ENCODE measurements around the gene ENOX1.

The ENOX1 gene

DNA sequence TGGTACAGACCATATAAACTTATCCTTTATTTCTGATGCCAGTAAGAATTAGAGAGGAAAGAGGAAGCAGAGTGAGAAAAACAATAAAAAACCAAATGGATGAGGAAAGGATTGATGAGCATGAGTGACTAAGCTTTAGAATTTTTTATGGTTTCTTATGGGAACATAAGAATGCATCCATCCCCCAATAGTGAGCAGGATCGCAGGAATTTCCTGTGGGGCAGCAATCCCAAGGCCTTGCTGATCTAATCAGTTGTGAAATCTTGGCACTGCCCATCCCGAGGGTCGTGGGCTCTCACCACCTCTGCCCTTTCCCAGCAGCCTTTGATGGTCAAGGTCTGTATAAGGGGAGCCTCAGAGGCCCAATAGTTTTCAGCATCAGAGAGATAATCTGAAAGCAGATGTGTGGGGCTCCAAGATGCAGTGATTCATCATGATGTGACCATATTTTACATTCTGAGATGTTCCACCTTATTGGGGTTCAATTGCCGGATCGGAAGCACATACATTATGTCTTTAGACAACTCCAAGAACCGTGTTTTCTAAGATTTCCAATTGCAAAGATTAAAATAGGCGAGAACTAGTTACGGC lies 541.3 kb downstream of the ENOX1 start:
- TF ChIP-seq, protein P1, sequence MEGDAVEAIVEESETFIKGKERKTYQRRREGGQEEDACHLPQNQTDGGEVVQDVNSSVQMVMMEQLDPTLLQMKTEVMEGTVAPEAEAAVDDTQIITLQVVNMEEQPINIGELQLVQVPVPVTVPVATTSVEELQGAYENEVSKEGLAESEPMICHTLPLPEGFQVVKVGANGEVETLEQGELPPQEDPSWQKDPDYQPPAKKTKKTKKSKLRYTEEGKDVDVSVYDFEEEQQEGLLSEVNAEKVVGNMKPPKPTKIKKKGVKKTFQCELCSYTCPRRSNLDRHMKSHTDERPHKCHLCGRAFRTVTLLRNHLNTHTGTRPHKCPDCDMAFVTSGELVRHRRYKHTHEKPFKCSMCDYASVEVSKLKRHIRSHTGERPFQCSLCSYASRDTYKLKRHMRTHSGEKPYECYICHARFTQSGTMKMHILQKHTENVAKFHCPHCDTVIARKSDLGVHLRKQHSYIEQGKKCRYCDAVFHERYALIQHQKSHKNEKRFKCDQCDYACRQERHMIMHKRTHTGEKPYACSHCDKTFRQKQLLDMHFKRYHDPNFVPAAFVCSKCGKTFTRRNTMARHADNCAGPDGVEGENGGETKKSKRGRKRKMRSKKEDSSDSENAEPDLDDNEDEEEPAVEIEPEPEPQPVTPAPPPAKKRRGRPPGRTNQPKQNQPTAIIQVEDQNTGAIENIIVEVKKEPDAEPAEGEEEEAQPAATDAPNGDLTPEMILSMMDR (IDR thresholded peaks at IDR 0.05) = no peak

DNA sequence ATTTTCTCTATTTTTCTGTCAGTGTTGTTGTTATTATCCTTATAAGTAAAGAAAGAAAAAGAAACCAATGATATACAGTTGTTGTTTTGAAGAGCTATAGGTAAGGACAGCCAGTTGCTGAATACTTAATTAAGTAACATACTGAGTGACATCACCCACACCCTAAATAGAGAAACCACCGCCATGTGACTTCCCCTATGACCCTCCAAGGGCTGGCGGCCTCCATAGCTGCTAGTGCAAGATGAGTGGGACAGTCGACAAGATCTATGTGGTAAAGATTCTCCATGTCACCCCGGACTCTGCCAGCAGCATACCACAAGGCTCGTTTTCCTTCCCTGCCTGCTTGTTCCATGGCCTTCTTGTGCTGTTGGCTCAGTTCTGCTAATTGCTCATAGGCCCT lies 542.3 kb downstream of the ENOX1 start:
- TF ChIP-seq, protein P1 (IDR thresholded peaks at IDR 0.05) = no peak

DNA sequence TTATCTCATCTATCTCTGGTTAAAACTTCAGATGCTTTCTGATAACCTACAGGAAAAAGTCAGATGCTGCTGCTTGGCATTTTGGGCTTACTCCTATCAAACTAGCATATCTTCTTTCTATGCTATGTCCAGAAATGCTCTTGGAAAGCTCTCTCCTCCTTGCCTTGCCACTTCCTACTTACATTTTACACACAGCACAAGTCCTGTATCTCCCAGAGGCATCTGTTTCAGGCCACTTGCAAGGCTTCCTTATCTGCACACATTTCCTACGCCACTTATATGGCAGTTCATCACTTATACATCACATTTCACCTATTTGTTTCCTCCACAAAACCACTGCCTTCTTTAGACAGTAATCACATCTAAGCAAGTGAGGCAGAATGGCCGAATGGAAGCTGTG lies 543.1 kb downstream of the ENOX1 start:
- TF ChIP-seq, protein P1 (IDR thresholded peaks at IDR 0.05) = no peak

GRCh38 chr13:43242040-43242439 lies 544.7 kb downstream of the ENOX1 start:
- TF ChIP-seq, protein P1 (IDR thresholded peaks at IDR 0.05) = no peak

DNA sequence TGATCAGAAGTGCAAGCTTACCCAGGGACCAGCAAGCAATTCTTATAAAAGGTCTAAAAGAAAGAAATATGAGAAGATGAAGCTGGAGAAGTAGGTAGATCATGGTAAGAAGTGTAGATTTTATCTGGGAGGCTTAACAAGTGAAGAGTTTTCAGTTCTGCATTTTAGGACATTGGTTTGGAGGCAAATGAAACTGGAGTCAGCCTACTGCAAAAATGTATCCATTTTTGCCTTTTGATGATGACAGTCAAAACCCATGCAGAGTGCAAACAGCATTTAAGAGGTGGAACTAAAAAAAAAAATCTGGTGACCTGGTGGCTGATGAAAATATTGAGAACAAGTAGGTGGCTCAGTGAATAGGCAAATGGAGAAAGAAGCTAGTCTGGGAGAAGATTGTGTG lies 546.5 kb downstream of the ENOX1 start:
- TF ChIP-seq, protein P1 (IDR thresholded peaks at IDR 0.05) = no peak

DNA sequence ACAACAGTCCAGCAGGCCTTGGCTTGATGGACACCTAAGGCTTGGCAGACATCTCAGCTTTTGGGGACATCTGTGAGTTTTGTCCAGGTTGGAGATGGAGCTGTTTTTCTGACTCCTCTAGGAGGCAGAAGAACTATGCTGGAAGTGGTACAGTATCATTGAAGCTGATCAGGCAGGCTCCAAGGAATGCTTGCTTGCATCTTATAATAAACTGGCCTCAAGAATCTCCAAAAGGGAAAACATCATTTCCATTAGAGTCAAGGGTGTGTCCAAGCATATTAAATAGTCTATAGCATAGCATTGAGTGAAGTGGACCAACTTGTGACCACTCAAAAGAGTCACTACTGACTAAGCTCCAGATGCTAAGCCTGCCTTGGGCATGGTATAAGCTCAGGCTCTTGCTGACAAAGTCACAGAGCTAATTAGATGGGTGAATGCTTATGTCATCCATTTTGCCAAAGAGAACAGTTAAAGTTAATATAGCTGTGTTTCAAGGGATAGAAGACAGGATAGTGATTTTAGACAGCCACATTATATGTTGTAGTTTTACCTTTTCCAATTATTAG lies 547.4 kb downstream of the ENOX1 start:
- TF ChIP-seq, protein P1 (IDR thresholded peaks at IDR 0.05) = no peak

DNA sequence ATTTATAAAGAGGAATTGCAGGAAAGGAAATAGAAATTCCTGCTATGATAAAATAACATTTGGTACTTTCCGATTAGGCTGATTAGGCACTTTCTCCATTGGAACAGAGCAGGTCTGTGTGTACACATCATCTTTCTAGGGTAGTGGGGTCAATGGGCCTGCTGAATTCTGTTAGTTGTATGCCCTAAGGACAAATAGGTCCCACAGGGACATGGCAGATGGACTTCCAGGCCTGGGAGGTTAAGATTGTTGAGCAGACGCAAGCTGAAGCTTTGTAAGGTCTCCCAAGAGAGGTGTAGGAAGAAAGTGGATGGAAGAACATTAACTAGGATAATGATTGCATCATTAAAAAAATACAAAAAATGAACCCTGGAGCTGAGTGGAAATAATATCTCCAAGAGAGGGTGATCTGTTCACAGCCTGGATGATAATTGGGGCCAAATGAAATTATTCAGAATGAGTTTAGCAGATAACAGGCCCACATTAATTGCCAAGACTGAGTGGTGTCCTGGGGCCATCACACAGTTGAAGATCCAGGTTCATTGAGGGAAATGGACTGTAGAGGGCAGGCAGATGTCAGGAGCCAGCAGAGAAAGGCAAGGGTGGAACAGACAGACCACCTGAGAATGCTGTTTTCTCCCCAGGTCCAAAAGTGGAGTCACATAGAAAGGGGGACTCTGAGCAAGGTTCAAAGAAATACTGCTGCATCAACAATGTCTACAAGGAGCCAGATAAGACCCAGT lies 548.3 kb downstream of the ENOX1 start:
- TF ChIP-seq, protein P1 (IDR thresholded peaks at IDR 0.05) = no peak

Data from LNCAP (cell line).